Activated CD4-positive, alpha-beta memory T cell treated with anti-CD3 and anti-CD28 coated beads, Interleukin-2, amount 10 ng/mL, durations not matched to agents 7 days and 5 days (primary cell): ENCODE results near the gene SMAD7. TPM values are rescaled to one million over a fixed set of nuclear protein-coding genes. Genes with fewer than 3 reads are reported as not detected.

ENCODE experiments used
- CTCF ChIA-PET: fragments of 350-600 bp; sonication (Branson Sonifier 250); formaldehyde crosslinking; loops from one replicate; lab custom pipeline; 2021; ENCODE audit warnings: antibody characterized with exemption, inconsistent platforms; lab: Charles Lee
- POLR2A ChIA-PET: fragments of 350-600 bp; sonication (Branson Sonifier 250); formaldehyde crosslinking; loops from one replicate; lab custom pipeline; 2021; ENCODE audit warnings: antibody characterized with exemption; lab: Charles Lee
- DNase-seq: peaks from one replicate; pipeline ENCODE4 v3.0.0-alpha.2; 2020
- H3K27ac Mint-ChIP-seq: one replicate; pipeline ENCODE4 v1.8.0; 2021; ENCODE audit warnings: mild to moderate bottlenecking, mixed read lengths
- H3K27me3 Mint-ChIP-seq: one replicate; pipeline ENCODE4 v1.8.0; 2021; ENCODE audit warnings: mixed read lengths
- H3K36me3 Mint-ChIP-seq: one replicate; pipeline ENCODE4 v1.8.0; 2021; ENCODE audit warnings: low read depth, mixed read lengths
- H3K4me1 Mint-ChIP-seq: one replicate; pipeline ENCODE4 v1.8.0; 2021; ENCODE audit warnings: mixed read lengths
- H3K4me3 Mint-ChIP-seq: one replicate; pipeline ENCODE4 v1.8.0; 2021; ENCODE audit warnings: mild to moderate bottlenecking, mixed read lengths
- H3K9me3 Mint-ChIP-seq: one replicate; pipeline ENCODE4 v1.8.0; 2021; ENCODE audit warnings: mixed read lengths
- total RNA-seq, 2 experiments: library from RNA; stranded (reverse); gene quantifications; one replicate each; pipeline ENCODE4 v1.2.3, GENCODE V29; 2021

SMAD7 gene
- total RNA-seq, 2 experiments from 2014 or later: 30.0 to 31.0 TPM

- no peaks in the 10 kb centered on the region for H3K9me3 Mint-ChIP-seq
- H3K4me1 Mint-ChIP-seq: peaks cover 18% of the 10 kb centered on the region
- H3K36me3 Mint-ChIP-seq: peaks cover 3% of the 10 kb centered on the region
- H3K4me3 Mint-ChIP-seq: no peak overlapping the region
- ChIA-PET POLR2A (no interaction called here), CTCF (no interaction called here)
- peaks cover 49% of the 10 kb centered on the region for H3K27me3 Mint-ChIP-seq
- H3K27ac Mint-ChIP-seq: no peak overlapping the region
- DNase-seq: no peak
These were observed 27.1 kb upstream of the SMAD7 start for GRCh38 chr18:48977914-48978313.

- ChIA-PET CTCF (no interaction called here), POLR2A (no interaction called here)
- Mint-ChIP-seq H3K27me3 (peaks cover 52% of the 10 kb centered on the region), H3K36me3 (peaks cover 3% of the 10 kb centered on the region), H3K4me3 (peak overlapping the region; percentile 68), H3K4me1 (peaks cover 12% of the 10 kb centered on the region), H3K27ac (no peak overlapping the region), H3K9me3 (no peaks in the 10 kb centered on the region)
- peak; percentile 46 for DNase-seq
These were observed 25.3 kb upstream of the SMAD7 start for GRCh38 chr18:48975817-48976649.

- H3K27me3 Mint-ChIP-seq: peaks cover 52% of the 10 kb centered on the region
- H3K4me3 Mint-ChIP-seq: peak overlapping the region; percentile 73
- no peak for DNase-seq
- H3K36me3 Mint-ChIP-seq: peaks cover 3% of the 10 kb centered on the region
- ChIA-PET POLR2A (no interaction called here), CTCF (no interaction called here)
- no peak overlapping the region for H3K27ac Mint-ChIP-seq
- H3K9me3 Mint-ChIP-seq: no peaks in the 10 kb centered on the region
- H3K4me1 Mint-ChIP-seq: peaks cover 12% of the 10 kb centered on the region
These were observed 24.5 kb upstream of the SMAD7 start for GRCh38 chr18:48975120-48975816.

- ChIA-PET POLR2A (no interaction called here), CTCF (interaction anchor here (0.9 kb wide), 1 partner anchor 67 kb away, joined by 3 read pairs; no protein-coding TSS in a partner anchor)
- Mint-ChIP-seq H3K9me3 (no peaks in the 10 kb centered on the region), H3K4me3 (peak overlapping the region; percentile 73), H3K36me3 (peaks cover 3% of the 10 kb centered on the region), H3K27me3 (peaks cover 53% of the 10 kb centered on the region), H3K4me1 (peaks cover 12% of the 10 kb centered on the region), H3K27ac (no peak overlapping the region)
- DNase-seq: no peak
These were observed 23.7 kb upstream of the SMAD7 start for GRCh38 chr18:48974304-48975119.

GRCh38 chr18:48973731-48974130 is 23.0 kb upstream of the SMAD7 start:
- Mint-ChIP-seq H3K27ac (no peak overlapping the region), H3K36me3 (peaks cover 3% of the 10 kb centered on the region), H3K9me3 (no peaks in the 10 kb centered on the region), H3K4me3 (no peak overlapping the region), H3K4me1 (peaks cover 12% of the 10 kb centered on the region), H3K27me3 (peaks cover 55% of the 10 kb centered on the region)
- no peak for DNase-seq
- CTCF ChIA-PET: interaction anchor here (0.9 kb wide), 1 partner anchor 67 kb away, joined by 3 read pairs; no protein-coding TSS in a partner anchor
- POLR2A ChIA-PET: no interaction called here

- no peaks in the 10 kb centered on the region for H3K9me3 Mint-ChIP-seq
These were observed 17.8 kb upstream of the SMAD7 start for GRCh38 chr18:48968412-48969215.

GRCh38 chr18:48967545-48967944 is 16.8 kb upstream of the SMAD7 start:
- H3K27ac Mint-ChIP-seq: no peak overlapping the region
- ChIA-PET POLR2A (no interaction called here), CTCF (interaction anchor here (2.5 kb wide), 1 partner anchor 9 kb away, joined by 5 read pairs; no protein-coding TSS in a partner anchor)
- no peaks in the 10 kb centered on the region for H3K9me3 Mint-ChIP-seq
- H3K4me3 Mint-ChIP-seq: no peak overlapping the region
- DNase-seq: no peak
- H3K36me3 Mint-ChIP-seq: no peaks in the 10 kb centered on the region
- H3K27me3 Mint-ChIP-seq: peaks cover 34% of the 10 kb centered on the region
- H3K4me1 Mint-ChIP-seq: peaks cover under 1% of the 10 kb centered on the region

More at GRCh38 chr18:48968412-48969215, 17.8 kb upstream of the SMAD7 start:
- POLR2A ChIA-PET: no interaction called here
- Mint-ChIP-seq H3K36me3 (no peaks in the 10 kb centered on the region), H3K4me1 (no peaks in the 10 kb centered on the region), H3K4me3 (no peak overlapping the region), H3K27me3 (peaks cover 32% of the 10 kb centered on the region), H3K27ac (no peak overlapping the region)
- no peak for DNase-seq
- CTCF ChIA-PET: interaction anchor here (2.5 kb wide), 1 partner anchor 10 kb away, joined by 5 read pairs; no protein-coding TSS in a partner anchor

- Mint-ChIP-seq H3K36me3 (no peaks in the 10 kb centered on the region), H3K27ac (no peak overlapping the region), H3K4me1 (peaks cover 3% of the 10 kb centered on the region), H3K27me3 (peaks cover 33% of the 10 kb centered on the region), H3K9me3 (no peaks in the 10 kb centered on the region), H3K4me3 (no peak overlapping the region)
- POLR2A ChIA-PET: no interaction called here
- CTCF ChIA-PET: interaction anchor here (2.5 kb wide), 1 partner anchor 8 kb away, joined by 5 read pairs; no protein-coding TSS in a partner anchor
- DNase-seq: no peak
These were observed 15.8 kb upstream of the SMAD7 start for GRCh38 chr18:48966523-48966922.

- CTCF ChIA-PET: no interaction called here
- H3K9me3 Mint-ChIP-seq: no peaks in the 10 kb centered on the region
- POLR2A ChIA-PET: no interaction called here
- no peak overlapping the region for H3K27ac Mint-ChIP-seq
- peaks cover 34% of the 10 kb centered on the region for H3K27me3 Mint-ChIP-seq
- no peak for DNase-seq
- H3K4me3 Mint-ChIP-seq: no peak overlapping the region
- peaks cover 3% of the 10 kb centered on the region for H3K4me1 Mint-ChIP-seq
- H3K36me3 Mint-ChIP-seq: no peaks in the 10 kb centered on the region
These were observed 13.1 kb upstream of the SMAD7 start for GRCh38 chr18:48963586-48964470.

- H3K9me3 Mint-ChIP-seq: no peaks in the 10 kb centered on the region
- peaks cover 3% of the 10 kb centered on the region for H3K4me1 Mint-ChIP-seq
- H3K27ac Mint-ChIP-seq: no peak overlapping the region
- no peaks in the 10 kb centered on the region for H3K36me3 Mint-ChIP-seq
- ChIA-PET POLR2A (no interaction called here), CTCF (no interaction called here)
- DNase-seq: no peak
- H3K4me3 Mint-ChIP-seq: no peak overlapping the region
- H3K27me3 Mint-ChIP-seq: peaks cover 31% of the 10 kb centered on the region
These were observed 12.3 kb upstream of the SMAD7 start for GRCh38 chr18:48962994-48963561.

GRCh38 chr18:48962252-48962993 is 11.7 kb upstream of the SMAD7 start:
- POLR2A ChIA-PET: no interaction called here
- no peak for DNase-seq
- Mint-ChIP-seq H3K4me3 (no peak overlapping the region), H3K4me1 (peaks cover 3% of the 10 kb centered on the region), H3K9me3 (no peaks in the 10 kb centered on the region), H3K27ac (no peak overlapping the region), H3K27me3 (peaks cover 28% of the 10 kb centered on the region), H3K36me3 (no peaks in the 10 kb centered on the region)
- CTCF ChIA-PET: no interaction called here
